IMR-90 (cell line): ENCODE measurements around the gene AMBRA1. TPM values are rescaled to one million over a fixed set of nuclear protein-coding genes. Genes with fewer than 3 reads are reported as not detected.

Source experiments
- ATAC-seq: fragments of 200-7000 bp; cut with Tn5 transposase; 2 replicates; pipeline ENCODE4 v1.9.1; 2020; ENCODE audit warnings: low read depth, mild to moderate bottlenecking, moderate library complexity
- BruUV-seq: library from RNA; stranded (reverse); fragments of 400-500 nt; replicated peaks from 2 replicates; lab custom pipeline; 2021; lab: Mats Ljungman, UMichigan
- CTCF ChIA-PET: fragments of 300-600 bp; formaldehyde crosslinking; extraction: SDS; loops from one replicate; lab custom pipeline; 2021; ENCODE audit warnings: antibody characterized with exemption; lab: Yijun Ruan, JAX
- POLR2A ChIA-PET: fragments of 300-600 bp; sonication (Branson Sonifier 250); formaldehyde crosslinking; loops from one replicate; lab custom pipeline; 2022; ENCODE audit warnings: antibody characterized with exemption; ENCODE audit not compliant: unreplicated experiment; lab: Charles Lee
- DNase-seq: peaks from one replicate; pipeline ENCODE4 v3.0.0; 2013
- H2AFZ ChIP-seq: replicated peaks from 2 replicates; pipeline ENCODE3; 2013; ENCODE audit warnings: low read length, mild to moderate bottlenecking; ENCODE audit not compliant: poor library complexity
- H2AK5ac ChIP-seq: 2 replicates; pipeline ENCODE4 v1.6.1; 2013; ENCODE audit warnings: low read depth, low read length, inconsistent platforms
- H2AK9ac ChIP-seq: replicated peaks from 2 replicates; pipeline ENCODE3; 2013; ENCODE audit warnings: mild to moderate bottlenecking, low read depth, low read length, moderate library complexity; ENCODE audit not compliant: poor library complexity
- H2BK120ac ChIP-seq: 2 replicates; pipeline ENCODE4 v1.6.1; 2013; ENCODE audit warnings: low read depth, low read length, inconsistent platforms
- H2BK15ac ChIP-seq: 3 replicates; pipeline ENCODE4 v1.6.1; 2013; ENCODE audit warnings: low read depth, low read length, inconsistent platforms
- H2BK20ac ChIP-seq: 2 replicates; pipeline ENCODE4 v1.6.1; 2013; ENCODE audit warnings: low read depth, mild to moderate bottlenecking, inconsistent platforms, low read length, moderate library complexity
- H2BK5ac ChIP-seq: 2 replicates; pipeline ENCODE4 v1.6.1; 2013; ENCODE audit warnings: mild to moderate bottlenecking, low read depth, low read length, inconsistent platforms; ENCODE audit not compliant: poor library complexity, severe bottlenecking
- H3K14ac ChIP-seq: replicated peaks from 2 replicates; pipeline ENCODE4 v1.6.1; 2013; ENCODE audit warnings: low read depth, low read length, inconsistent platforms
- H3K18ac ChIP-seq: 2 replicates; pipeline ENCODE4 v1.6.1; 2013; ENCODE audit warnings: low read depth, low read length, control low read depth
- H3K23ac ChIP-seq: 2 replicates; pipeline ENCODE4 v1.6.1; 2013; ENCODE audit warnings: low read depth, low read length, inconsistent platforms
- H3K27ac ChIP-seq: 2 replicates; pipeline ENCODE4 v1.5.1; 2013; ENCODE audit warnings: mild to moderate bottlenecking, control low read depth, low read length; ENCODE audit not compliant: insufficient read depth
- H3K27me3 ChIP-seq: 2 replicates; pipeline ENCODE4 v1.6.1; 2013; ENCODE audit warnings: low read length; ENCODE audit not compliant: control insufficient read depth, insufficient read depth
- H3K36me3 ChIP-seq: 2 replicates; pipeline ENCODE4 v1.6.1; 2013; ENCODE audit warnings: low read length, mixed read lengths; ENCODE audit not compliant: control insufficient read depth, insufficient read depth
- H3K4ac ChIP-seq: 2 replicates; pipeline ENCODE4 v1.6.1; 2013; ENCODE audit warnings: low read depth, low read length, inconsistent platforms
- H3K4me1 ChIP-seq: 2 replicates; pipeline ENCODE4 v1.6.1; 2013; ENCODE audit warnings: low read length, mixed read lengths; ENCODE audit not compliant: control insufficient read depth, insufficient read depth
- H3K4me2 ChIP-seq: 2 replicates; pipeline ENCODE4 v1.6.1; 2013; ENCODE audit warnings: low read depth, mild to moderate bottlenecking, control low read depth, low read length, moderate library complexity
- H3K4me3 ChIP-seq: 2 replicates; pipeline ENCODE4 v1.5.1; 2013; ENCODE audit warnings: low read depth, mild to moderate bottlenecking, control low read depth, low read length, moderate library complexity; ENCODE audit not compliant: insufficient read depth
- H3K56ac ChIP-seq: 2 replicates; pipeline ENCODE4 v1.6.1; 2013; ENCODE audit warnings: low read length, inconsistent platforms; ENCODE audit not compliant: insufficient read depth; ENCODE audit errors: extremely low read depth
- H3K79me1 ChIP-seq, 2 experiments: 2 replicates each; pipeline ENCODE4 v1.6.1; 2013; ENCODE audit warnings: low read length in 2 of 2, inconsistent platforms in 1 of 2, low read depth in 1 of 2
- H3K9ac ChIP-seq: 2 replicates; pipeline ENCODE4 v1.6.1; 2013; ENCODE audit warnings: low read depth, low read length, control low read depth
- H3K9me1 ChIP-seq: 2 replicates; pipeline ENCODE4 v1.6.1; 2013; ENCODE audit warnings: low read length, inconsistent platforms; ENCODE audit not compliant: insufficient read depth
- H3K9me3 ChIP-seq: 2 replicates; pipeline ENCODE4 v1.6.1; 2013; ENCODE audit warnings: low read length; ENCODE audit not compliant: control insufficient read depth, insufficient read depth
- H4K20me1 ChIP-seq: 2 replicates; pipeline ENCODE4 v1.6.1; 2013; ENCODE audit warnings: low read length, inconsistent platforms; ENCODE audit not compliant: insufficient read depth
- H4K5ac ChIP-seq: 2 replicates; pipeline ENCODE4 v1.6.1; 2013; ENCODE audit warnings: mild to moderate bottlenecking, low read depth, low read length, control low read depth
- H4K8ac ChIP-seq, 2 experiments: 2 replicates each; pipeline ENCODE4 v1.6.1; 2013; ENCODE audit warnings: low read depth in 2 of 2, low read length in 2 of 2, control low read depth in 1 of 2, inconsistent platforms in 1 of 2
- H4K91ac ChIP-seq: 2 replicates; pipeline ENCODE4 v1.6.1; 2013; ENCODE audit warnings: low read depth, low read length, inconsistent platforms; ENCODE audit not compliant: insufficient read depth
- BHLHE40 ChIP-seq: fragments of 150-350 bp; IDR thresholded peaks from 2 replicates; pipeline ENCODE4 v1.6.1; 2016; ENCODE audit warnings: mild to moderate bottlenecking, low read depth, low read length
- FOS ChIP-seq: fragments of 150-350 bp; IDR thresholded peaks from 2 replicates; pipeline ENCODE4 v1.6.1; 2016; ENCODE audit warnings: low read depth, low read length
- MAFK ChIP-seq: IDR thresholded peaks from 2 replicates; pipeline ENCODE4 v1.6.1; 2012; ENCODE audit warnings: low read depth, low read length, improper control_type of control experiment
- MAZ ChIP-seq: IDR thresholded peaks from 2 replicates; pipeline ENCODE4 v1.6.1; 2012; ENCODE audit warnings: low read depth, mild to moderate bottlenecking, low read length, improper control_type of control experiment, moderate library complexity, borderline replicate concordance
- MXI1 ChIP-seq: IDR thresholded peaks from 2 replicates; pipeline ENCODE4 v1.6.1; 2012; ENCODE audit warnings: low read depth, mild to moderate bottlenecking, low read length, moderate library complexity, borderline replicate concordance
- NFE2L2 ChIP-seq: fragments of 150-350 bp; IDR thresholded peaks from 2 replicates; pipeline ENCODE4 v1.6.1; 2016; ENCODE audit warnings: low read depth, mild to moderate bottlenecking, low read length
- RCOR1 ChIP-seq: IDR thresholded peaks from 2 replicates; pipeline ENCODE4 v1.6.1; 2012; ENCODE audit warnings: mild to moderate bottlenecking, low read length, improper control_type of control experiment; ENCODE audit not compliant: insufficient replicate concordance
- WGBS, 2 experiments: methylation state at CpG; one replicate each; pipeline versions ENCODE4 v1.1.5 to v1.1.7; 2013; ENCODE audit warnings: missing lambda C conversion rate in 2 of 2; ENCODE audit not compliant: insufficient read length in 1 of 2; ENCODE audit errors: extremely low coverage in 2 of 2; 5-methylcytosine and 5-hydroxymethylcytosine counted together
- dilution Hi-C: fragments of 300-500 bp; cut with HindIII; formaldehyde crosslinking; loops from one replicate; pipeline ENCODE4 v1.14.3; 2018; ENCODE audit warnings: low sequenced_read_pairs; ENCODE audit not compliant: unreplicated experiment
- in situ Hi-C: fragments of 300-500 bp; cut with MboI; formaldehyde crosslinking; loops from 3 replicates; pipeline ENCODE4 v1.14.3; 2019; ENCODE audit warnings: low sequenced_read_pairs, inconsistent platforms, mixed read lengths
- intact Hi-C: fragments of 100-400 bp; cut with micrococcal nuclease; formaldehyde crosslinking; loops from 2 replicates; pipeline ENCODE4 v1.10.0; 2022
- polyA plus RNA-seq, 3 experiments: library from polyadenylated mRNA; depleted of rRNA; stranded (reverse); fragments of >200 nt; gene quantifications; 2 replicates each; pipeline ENCODE4 v1.2.3, GENCODE V29; 2012; ENCODE audit warnings: low replicate concordance in 1 of 3
- total RNA-seq: library from RNA; depleted of rRNA; stranded (reverse); fragments of >200 nt; gene quantifications from 2 replicates; pipeline ENCODE4 v1.2.3, GENCODE V29; 2012
- TF ChIP-seq, protein P1 (sequence below): fragments of 150-350 bp; IDR thresholded peaks from 2 replicates; pipeline ENCODE4 v1.6.1; 2017; ENCODE audit warnings: mild to moderate bottlenecking, antibody characterized with exemption, low read length, low read depth

AMBRA1 gene
- total and polyA plus RNA-seq, 2 of the 4 experiments (the other 2 are of a cell fraction) = 9.4 to 18.3 TPM

DNA sequence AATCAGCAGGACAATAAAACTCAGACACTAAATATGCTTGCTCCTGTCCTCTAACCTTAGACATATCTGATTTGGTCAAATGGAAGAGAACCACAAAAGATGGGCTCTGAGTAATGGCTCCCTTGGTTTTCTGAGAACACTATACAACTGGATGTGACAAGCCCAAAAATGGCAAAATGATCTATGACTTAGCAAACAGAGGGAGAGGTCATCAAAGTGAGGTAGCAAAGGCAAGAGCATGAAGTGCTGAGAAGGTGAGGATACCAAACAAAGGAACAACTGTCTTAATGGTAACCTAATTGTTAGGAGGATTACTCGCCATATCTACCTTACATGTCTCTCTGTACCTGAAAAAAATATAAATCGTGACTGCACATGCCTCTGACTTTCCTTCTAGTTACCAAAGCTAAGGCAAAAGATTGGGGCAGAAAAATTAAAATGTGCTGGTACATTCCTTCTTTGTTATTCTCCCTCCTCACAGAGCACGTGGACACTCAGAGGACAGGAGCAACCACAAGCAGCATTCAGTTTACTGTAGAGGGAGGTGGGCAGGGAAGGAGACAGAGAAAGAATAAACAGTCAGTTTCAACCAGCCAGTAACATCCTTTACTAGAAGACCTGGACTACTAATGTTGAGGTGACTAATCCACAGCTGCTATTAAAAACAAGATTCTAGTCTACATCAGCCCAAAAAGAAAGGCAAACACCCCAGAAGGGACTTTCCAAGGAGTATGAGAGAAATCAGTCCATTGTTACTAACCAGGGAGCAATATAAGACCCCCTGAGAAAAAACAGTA lies 88.8 kb downstream of the AMBRA1 start:
- H4K5ac ChIP-seq = no peak overlapping the region
- peaks cover 20% of the 10 kb centered on the region for H3K9me1 ChIP-seq
- H2AK9ac ChIP-seq = no peak overlapping the region
- no TSS peak for BruUV-seq
- peak overlapping the region; percentile 66; the same call in 1 of the 2 replicates for H3K4me2 ChIP-seq
- DNase-seq = peak; percentile 97
- H2AFZ ChIP-seq = no peak overlapping the region
- 0 out of 3 replicates have a peak overlapping the region, but pooled peaks have one; percentile 16 for H2BK15ac ChIP-seq
- peak overlapping the region; percentile 33 for H2BK5ac ChIP-seq
- dilution Hi-C loops (no loop called here), in situ Hi-C loops (no loop called here), intact Hi-C loops (loop anchor here (2.0 kb wide), 1 partner anchor 14 kb away; no protein-coding TSS in a partner anchor)
- H3K4me3 ChIP-seq = no peak overlapping the region
- no peak overlapping the region; the same call in 1 of the 2 replicates for H3K56ac ChIP-seq
- H3K4me1 ChIP-seq = peaks cover 13% of the 10 kb centered on the region
- H2BK20ac ChIP-seq = peak overlapping the region; percentile 80; the same call in 1 of the 2 replicates
- peak overlapping the region; percentile 13; the same call in 1 of the 2 replicates for H3K23ac ChIP-seq
- H3K36me3 ChIP-seq = peaks cover 12% of the 10 kb centered on the region
- H4K20me1 ChIP-seq = peaks cover 11% of the 10 kb centered on the region; the same call in 1 of the 2 replicates
- H2BK120ac ChIP-seq = peak overlapping the region; percentile 4
- H2AK5ac ChIP-seq = peak overlapping the region; percentile 71; the same call in 1 of the 2 replicates
- WGBS, 2 experiments = no CpG with 5 or more reads among the region's 3 CpGs
- H3K14ac ChIP-seq = peak overlapping the region; percentile 23; the same call in 1 of the 2 replicates
- H3K9me3 ChIP-seq = no peaks in the 10 kb centered on the region
- H3K79me1 ChIP-seq = peaks cover 10 to 58% of the 10 kb centered on the region in 2 experiments; a peak in 3 of 4 replicates
- peak overlapping the region in 1 of 2 experiments; percentile 12; a peak in 1 of 4 replicates for H4K8ac ChIP-seq
- peak; percentile 98 for ATAC-seq
- no peak overlapping the region for H3K9ac ChIP-seq
- ChIA-PET CTCF (interaction anchor here (0.7 to 1.9 kb wide), 4 partner anchors 15 to 342 kb away, joined by 3 to 9 read pairs (median 6); no protein-coding TSS in a partner anchor), POLR2A (interaction anchor here (0.5 kb wide), 1 partner anchor 14 kb away, joined by 3 read pairs; no protein-coding TSS in a partner anchor)
- H3K27me3 ChIP-seq = no peaks in the 10 kb centered on the region
- H4K91ac ChIP-seq = peak overlapping the region; percentile 4; the same call in 1 of the 2 replicates
- no peak overlapping the region for H3K27ac ChIP-seq
- H3K4ac ChIP-seq = peak overlapping the region; percentile 77
- TF ChIP-seq MAZ (peak; percentile 36; the same call in 1 of the 2 replicates), NFE2L2 (no peak), RCOR1 (no peak), MXI1 (peak; percentile 97), MAFK (peak; percentile 23; the same call in 1 of the 2 replicates), FOS (peak; percentile 49; the same call in 1 of the 2 replicates), BHLHE40 (peak; percentile 86)
- TF ChIP-seq, protein P1, sequence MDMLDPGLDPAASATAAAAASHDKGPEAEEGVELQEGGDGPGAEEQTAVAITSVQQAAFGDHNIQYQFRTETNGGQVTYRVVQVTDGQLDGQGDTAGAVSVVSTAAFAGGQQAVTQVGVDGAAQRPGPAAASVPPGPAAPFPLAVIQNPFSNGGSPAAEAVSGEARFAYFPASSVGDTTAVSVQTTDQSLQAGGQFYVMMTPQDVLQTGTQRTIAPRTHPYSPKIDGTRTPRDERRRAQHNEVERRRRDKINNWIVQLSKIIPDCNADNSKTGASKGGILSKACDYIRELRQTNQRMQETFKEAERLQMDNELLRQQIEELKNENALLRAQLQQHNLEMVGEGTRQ = peak; percentile 88
- H3K18ac ChIP-seq = peak overlapping the region; percentile 39; the same call in 1 of the 2 replicates
